ENCODE results near the gene RANBP17.
"Not testable (repeated sequence)": the region's sequence is repeated elsewhere in the genome, so short reads cannot be mapped to it uniquely, and the experiment has no call there.

RANBP17 gene

DNA sequence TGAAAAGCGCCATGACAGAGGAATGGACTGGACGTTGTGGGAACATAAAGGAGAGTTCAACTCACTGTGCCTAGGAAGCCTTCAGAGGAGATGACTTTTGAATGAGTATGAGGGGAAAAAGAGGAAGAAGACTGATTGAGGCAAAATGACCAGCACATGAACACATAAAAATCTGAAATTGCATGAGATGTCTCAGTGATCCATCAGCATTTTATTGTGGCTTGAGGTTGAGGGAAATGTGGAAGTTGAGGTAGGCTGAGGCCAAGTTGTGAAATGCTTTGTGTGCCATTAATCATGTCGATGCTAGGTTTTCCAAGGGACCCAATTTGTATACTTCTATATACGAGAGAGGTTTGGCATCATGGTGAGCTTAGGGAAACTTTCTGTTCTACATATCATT lies 306.4 kb downstream of the RANBP17 start:
- no peaks in the 10 kb centered on the region for H3K4me1 ChIP-seq (ENCODE audit: control insufficient read depth, insufficient read depth, low read length, unreplicated experiment)
- H3K4me3 ChIP-seq (ENCODE audit: low read depth, low read length) = no peak overlapping the region
- no peaks in the 10 kb centered on the region for H3K27me3 ChIP-seq (ENCODE audit: insufficient read depth, low read length)
- no peaks in the 10 kb centered on the region for H3K36me3 ChIP-seq (ENCODE audit: insufficient read depth, low read length)
- H2AFZ ChIP-seq (ENCODE audit: low read length, unreplicated experiment) = no peak overlapping the region
- H3K79me2 ChIP-seq (ENCODE audit: control insufficient read depth, insufficient read depth, low read length, unreplicated experiment) = no peaks in the 10 kb centered on the region
- H3K27ac ChIP-seq (ENCODE audit: low read depth, low read length) = no peak overlapping the region

DNA sequence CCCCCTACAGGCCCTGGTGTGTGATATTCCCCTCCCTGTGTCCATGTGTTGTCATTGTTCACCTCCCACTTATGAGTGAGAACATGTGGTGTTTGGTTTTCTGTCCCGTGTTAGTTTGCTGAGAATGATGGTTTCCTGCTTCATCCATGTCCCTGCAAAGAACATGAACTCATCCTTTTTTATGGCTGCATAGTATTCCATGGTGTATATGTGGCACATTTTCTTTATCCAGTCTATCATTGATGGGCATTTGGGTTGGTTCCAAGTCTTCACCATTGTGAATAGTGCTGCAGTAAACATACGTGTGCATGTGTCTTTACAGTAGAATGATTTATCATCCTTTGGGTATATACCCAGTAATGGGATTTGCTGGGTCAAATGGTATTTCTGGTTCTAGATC lies 313.1 kb downstream of the RANBP17 start:
- H3K79me2 ChIP-seq (ENCODE audit: control insufficient read depth, insufficient read depth, low read length, unreplicated experiment); H3K27ac ChIP-seq (ENCODE audit: low read depth, low read length); H3K27me3 ChIP-seq (ENCODE audit: insufficient read depth, low read length); H3K4me1 ChIP-seq (ENCODE audit: control insufficient read depth, insufficient read depth, low read length, unreplicated experiment); H3K4me3 ChIP-seq (ENCODE audit: low read depth, low read length); H2AFZ ChIP-seq (ENCODE audit: low read length, unreplicated experiment); H3K36me3 ChIP-seq (ENCODE audit: insufficient read depth, low read length): not testable (repeated sequence)

DNA sequence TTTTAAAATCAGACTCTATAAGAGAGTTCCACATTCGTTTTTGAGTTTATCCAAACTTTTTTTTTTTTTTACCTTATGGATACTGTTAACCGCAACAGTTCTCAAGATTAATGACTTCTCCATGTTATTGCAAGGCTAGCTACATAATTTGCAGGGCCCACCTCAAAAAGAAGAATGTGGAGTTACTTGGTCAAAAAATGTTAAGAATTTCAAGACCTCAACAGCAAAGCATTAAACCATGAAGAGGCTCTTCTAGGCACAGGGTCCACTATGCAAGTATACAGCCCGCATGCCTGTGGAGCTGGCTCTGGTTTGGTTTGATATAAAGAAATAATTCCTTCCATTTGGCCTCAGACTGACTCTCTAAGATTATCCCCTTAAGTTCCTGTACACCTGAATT lies 313.9 kb downstream of the RANBP17 start:
- Histone ChIP-seq H3K27ac (ENCODE audit: low read depth, low read length) (no peak overlapping the region), H3K4me3 (ENCODE audit: low read depth, low read length) (no peak overlapping the region), H3K27me3 (ENCODE audit: insufficient read depth, low read length) (no peaks in the 10 kb centered on the region), H3K79me2 (ENCODE audit: control insufficient read depth, insufficient read depth, low read length, unreplicated experiment) (no peaks in the 10 kb centered on the region), H3K4me1 (ENCODE audit: control insufficient read depth, insufficient read depth, low read length, unreplicated experiment) (no peaks in the 10 kb centered on the region), H2AFZ (ENCODE audit: low read length, unreplicated experiment) (no peak overlapping the region), H3K36me3 (ENCODE audit: insufficient read depth, low read length) (no peaks in the 10 kb centered on the region)

DNA sequence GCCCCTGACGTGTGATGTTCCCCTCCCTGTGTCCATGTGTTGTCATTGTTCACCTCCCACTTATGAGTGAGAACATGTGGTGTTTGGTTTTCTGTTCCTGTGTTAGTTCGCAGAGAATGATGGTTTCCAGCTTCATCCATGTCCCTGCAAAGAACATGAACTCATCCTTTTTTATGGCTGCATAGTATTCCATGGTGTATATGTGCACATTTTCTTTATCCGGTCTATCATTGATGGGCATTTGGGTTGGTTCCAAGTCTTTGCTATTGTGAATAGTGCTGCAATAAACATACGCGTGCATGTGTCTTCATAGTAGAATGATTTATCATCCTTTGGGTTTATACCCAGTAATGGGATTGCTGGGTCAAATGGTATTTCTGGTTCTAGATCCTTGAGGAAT lies 316.4 kb downstream of the RANBP17 start:
- not testable (repeated sequence) for H3K36me3 ChIP-seq (ENCODE audit: insufficient read depth, low read length); H3K27ac ChIP-seq (ENCODE audit: low read depth, low read length); H3K4me3 ChIP-seq (ENCODE audit: low read depth, low read length); H3K4me1 ChIP-seq (ENCODE audit: control insufficient read depth, insufficient read depth, low read length, unreplicated experiment); H3K79me2 ChIP-seq (ENCODE audit: control insufficient read depth, insufficient read depth, low read length, unreplicated experiment); H2AFZ ChIP-seq (ENCODE audit: low read length, unreplicated experiment); H3K27me3 ChIP-seq (ENCODE audit: insufficient read depth, low read length)

DNA sequence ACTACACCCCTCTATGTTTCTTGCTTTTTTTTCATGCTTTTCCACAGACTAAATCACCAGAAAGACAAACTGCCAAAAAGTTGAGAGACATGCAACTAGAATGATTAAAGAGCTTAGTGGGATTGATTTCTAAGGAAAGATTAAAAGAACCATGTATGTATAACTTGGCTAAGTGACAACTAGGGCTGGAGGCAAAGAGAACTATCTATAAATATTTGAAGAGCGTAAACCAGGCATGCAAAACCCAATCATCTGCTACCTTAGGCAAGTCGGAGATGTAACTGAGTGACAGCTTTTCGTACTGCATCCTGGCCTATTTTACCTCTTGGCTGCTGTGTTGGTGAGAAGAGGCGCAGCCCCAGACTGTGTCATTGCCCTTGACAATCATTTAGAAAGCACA lies 326.2 kb downstream of the RANBP17 start:
- Histone ChIP-seq H3K4me3 (ENCODE audit: low read depth, low read length) (no peak overlapping the region), H3K27me3 (ENCODE audit: insufficient read depth, low read length) (no peaks in the 10 kb centered on the region), H3K79me2 (ENCODE audit: control insufficient read depth, insufficient read depth, low read length, unreplicated experiment) (no peaks in the 10 kb centered on the region), H3K36me3 (ENCODE audit: insufficient read depth, low read length) (peaks cover 7% of the 10 kb centered on the region; the same call in 1 of the 2 replicates), H3K27ac (ENCODE audit: low read depth, low read length) (no peak overlapping the region), H2AFZ (ENCODE audit: low read length, unreplicated experiment) (no peak overlapping the region), H3K4me1 (ENCODE audit: control insufficient read depth, insufficient read depth, low read length, unreplicated experiment) (no peaks in the 10 kb centered on the region)

DNA sequence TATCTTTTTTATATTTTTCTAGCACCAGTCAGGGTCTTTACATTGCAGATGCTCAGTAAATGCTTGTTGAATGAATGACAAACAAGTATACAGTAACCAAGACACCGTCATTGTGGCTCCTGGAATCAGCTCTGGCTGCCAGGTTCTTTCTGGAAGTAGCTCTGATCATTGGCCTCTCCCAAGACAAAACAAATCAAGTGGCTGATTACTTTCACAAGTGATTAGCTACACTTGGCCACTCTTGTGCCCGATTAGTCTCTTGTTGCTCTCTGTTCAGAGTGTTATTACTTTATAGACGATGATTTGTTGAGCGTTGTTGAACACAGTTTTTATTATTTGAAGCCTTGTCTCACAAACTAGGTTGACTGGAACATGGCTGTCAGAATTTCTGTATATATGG lies 327.6 kb downstream of the RANBP17 start:
- Histone ChIP-seq H3K27me3 (ENCODE audit: insufficient read depth, low read length) (no peaks in the 10 kb centered on the region), H2AFZ (ENCODE audit: low read length, unreplicated experiment) (no peak overlapping the region), H3K4me1 (ENCODE audit: control insufficient read depth, insufficient read depth, low read length, unreplicated experiment) (no peaks in the 10 kb centered on the region), H3K27ac (ENCODE audit: low read depth, low read length) (no peak overlapping the region), H3K79me2 (ENCODE audit: control insufficient read depth, insufficient read depth, low read length, unreplicated experiment) (no peaks in the 10 kb centered on the region), H3K4me3 (ENCODE audit: low read depth, low read length) (no peak overlapping the region), H3K36me3 (ENCODE audit: insufficient read depth, low read length) (no peaks in the 10 kb centered on the region)

DNA sequence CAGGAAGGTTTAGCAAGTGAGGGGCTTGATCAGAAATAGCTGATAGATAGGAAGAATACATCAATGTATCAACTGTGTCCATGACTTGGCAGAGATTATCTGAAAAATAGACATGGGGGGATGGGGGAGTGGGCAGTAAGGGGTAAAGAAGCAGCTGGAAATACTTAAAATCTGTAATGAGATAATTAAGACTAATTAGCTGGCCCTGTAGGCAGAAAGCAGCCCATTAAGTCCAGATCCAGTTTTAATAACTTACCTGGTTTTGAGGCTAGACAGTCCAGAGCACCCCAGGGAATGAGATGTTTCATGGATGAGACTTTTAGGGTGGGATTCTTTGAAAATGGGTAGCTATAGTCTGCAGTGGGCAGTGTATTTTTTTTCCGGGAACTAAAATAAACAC lies 330.3 kb downstream of the RANBP17 start:
- no peak overlapping the region for H3K27ac ChIP-seq (ENCODE audit: low read depth, low read length)

DNA sequence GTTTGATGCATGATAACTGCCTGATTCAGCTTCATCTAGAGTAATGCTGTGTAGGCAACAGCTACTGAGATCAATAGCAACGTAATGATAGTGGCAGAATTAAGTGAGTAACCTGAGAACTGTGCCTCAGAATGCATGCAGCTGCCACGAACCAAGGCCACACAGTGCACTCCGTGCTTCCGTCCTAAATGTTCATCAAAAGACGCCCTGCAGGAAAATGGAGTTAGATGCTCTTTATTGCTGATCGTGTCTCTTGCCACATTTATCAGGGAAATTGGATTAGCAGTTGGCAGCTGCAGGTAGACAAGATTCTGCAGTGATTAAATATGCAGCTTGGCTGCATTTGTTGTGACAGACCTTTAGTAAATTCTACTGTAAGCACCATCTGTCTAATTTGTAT lies 339.5 kb downstream of the RANBP17 start:
- H3K36me3 ChIP-seq (ENCODE audit: insufficient read depth, low read length) = no peaks in the 10 kb centered on the region
- H3K4me3 ChIP-seq (ENCODE audit: low read depth, low read length) = no peak overlapping the region
- H2AFZ ChIP-seq (ENCODE audit: low read length, unreplicated experiment) = no peak overlapping the region
- no peaks in the 10 kb centered on the region for H3K4me1 ChIP-seq (ENCODE audit: control insufficient read depth, insufficient read depth, low read length, unreplicated experiment)
- H3K27me3 ChIP-seq (ENCODE audit: insufficient read depth, low read length) = no peaks in the 10 kb centered on the region
- H3K27ac ChIP-seq (ENCODE audit: low read depth, low read length) = no peak overlapping the region
- H3K79me2 ChIP-seq (ENCODE audit: control insufficient read depth, insufficient read depth, low read length, unreplicated experiment) = no peaks in the 10 kb centered on the region

More for the DNA sequence above, 330.3 kb downstream of the RANBP17 start:
- Histone ChIP-seq H3K27me3 (ENCODE audit: insufficient read depth, low read length) (no peaks in the 10 kb centered on the region), H3K4me3 (ENCODE audit: low read depth, low read length) (no peak overlapping the region), H2AFZ (ENCODE audit: low read length, unreplicated experiment) (no peak overlapping the region), H3K36me3 (ENCODE audit: insufficient read depth, low read length) (no peaks in the 10 kb centered on the region), H3K79me2 (ENCODE audit: control insufficient read depth, insufficient read depth, low read length, unreplicated experiment) (no peaks in the 10 kb centered on the region), H3K4me1 (ENCODE audit: control insufficient read depth, insufficient read depth, low read length, unreplicated experiment) (no peaks in the 10 kb centered on the region)

DNA sequence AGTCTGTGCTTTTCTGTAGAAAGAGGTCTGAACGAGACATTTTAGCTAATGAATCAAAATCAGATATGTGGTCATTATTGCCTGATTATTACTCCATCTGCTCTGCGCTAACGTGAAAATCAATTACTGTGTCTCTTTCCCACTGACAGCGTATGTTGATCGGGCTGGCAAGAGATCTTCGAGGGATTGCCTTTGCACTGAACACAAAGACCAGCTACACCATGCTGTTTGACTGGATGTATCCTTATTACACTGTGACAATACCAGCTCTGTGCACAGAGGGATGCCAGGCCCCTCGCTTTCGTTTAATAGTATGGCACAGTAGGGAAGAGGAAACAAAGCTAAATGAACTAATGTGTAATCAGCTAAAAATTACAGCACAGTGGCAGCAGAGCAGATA lies 343.6 kb downstream of the RANBP17 start:
- no peaks in the 10 kb centered on the region for H3K27me3 ChIP-seq (ENCODE audit: insufficient read depth, low read length)
- H2AFZ ChIP-seq (ENCODE audit: low read length, unreplicated experiment) = no peak overlapping the region
- H3K4me1 ChIP-seq (ENCODE audit: control insufficient read depth, insufficient read depth, low read length, unreplicated experiment) = no peaks in the 10 kb centered on the region
- no peak overlapping the region for H3K4me3 ChIP-seq (ENCODE audit: low read depth, low read length)
- no peaks in the 10 kb centered on the region for H3K36me3 ChIP-seq (ENCODE audit: insufficient read depth, low read length)
- H3K79me2 ChIP-seq (ENCODE audit: control insufficient read depth, insufficient read depth, low read length, unreplicated experiment) = no peaks in the 10 kb centered on the region
- H3K27ac ChIP-seq (ENCODE audit: low read depth, low read length) = no peak overlapping the region

DNA sequence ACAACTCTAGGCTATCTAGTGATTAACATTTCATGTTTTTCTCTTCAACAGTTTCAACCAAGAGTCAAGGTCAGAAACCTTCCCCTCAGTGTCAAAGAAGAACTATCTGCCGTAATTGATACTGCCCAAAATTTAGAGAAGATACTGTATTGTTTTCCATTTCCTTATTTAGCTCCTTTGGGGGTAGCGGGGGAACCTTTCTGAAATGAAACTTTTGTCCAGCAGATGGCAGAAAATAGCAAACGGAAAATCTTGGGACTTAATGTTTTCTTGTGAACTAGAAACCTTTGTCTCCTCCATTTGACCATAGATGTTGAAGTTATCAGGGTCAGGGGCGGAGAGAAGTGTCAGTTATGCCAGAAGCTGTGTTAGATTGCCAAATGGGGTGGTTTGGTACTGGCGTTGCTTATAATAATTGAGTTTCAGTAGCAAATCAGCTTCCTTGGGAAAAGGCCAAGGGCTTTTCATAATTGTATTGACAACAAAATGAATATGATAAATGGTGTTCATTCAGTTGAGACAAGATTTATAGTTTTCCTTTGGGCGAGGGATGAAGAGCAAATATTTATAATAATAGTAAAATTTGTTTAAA lies 345.5 kb downstream of the RANBP17 start:
- no peak overlapping the region for H3K4me3 ChIP-seq (ENCODE audit: low read depth, low read length)
- H2AFZ ChIP-seq (ENCODE audit: low read length, unreplicated experiment) = no peak overlapping the region
- no peaks in the 10 kb centered on the region for H3K79me2 ChIP-seq (ENCODE audit: control insufficient read depth, insufficient read depth, low read length, unreplicated experiment)
- H3K27me3 ChIP-seq (ENCODE audit: insufficient read depth, low read length) = no peaks in the 10 kb centered on the region
- no peaks in the 10 kb centered on the region for H3K4me1 ChIP-seq (ENCODE audit: control insufficient read depth, insufficient read depth, low read length, unreplicated experiment)
- no peak overlapping the region for H3K27ac ChIP-seq (ENCODE audit: low read depth, low read length)
- H3K36me3 ChIP-seq (ENCODE audit: insufficient read depth, low read length) = no peaks in the 10 kb centered on the region

DNA sequence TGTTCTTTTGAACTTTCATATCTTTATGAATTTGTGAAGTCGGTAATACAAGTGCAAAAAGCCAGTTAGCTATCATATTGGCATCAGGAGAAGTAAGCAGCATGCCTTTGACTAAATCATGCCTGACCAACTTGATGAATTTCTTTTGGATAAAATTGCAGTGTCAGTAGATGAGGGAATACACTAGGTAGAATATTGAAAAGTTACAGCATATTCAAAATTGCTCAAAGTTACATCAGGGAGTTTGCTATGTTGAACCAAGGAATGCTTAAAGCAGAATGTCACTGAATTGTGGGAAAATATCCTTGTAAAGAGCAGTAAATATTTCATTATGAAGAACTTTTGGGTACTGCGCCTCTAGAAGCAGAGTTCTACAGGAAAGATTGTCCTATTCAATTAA lies 360.1 kb downstream of the RANBP17 start:
- H3K27me3 ChIP-seq (ENCODE audit: insufficient read depth, low read length) = no peaks in the 10 kb centered on the region
- no peak overlapping the region for H2AFZ ChIP-seq (ENCODE audit: low read length, unreplicated experiment)
- no peak overlapping the region for H3K4me3 ChIP-seq (ENCODE audit: low read depth, low read length)
- no peaks in the 10 kb centered on the region for H3K79me2 ChIP-seq (ENCODE audit: control insufficient read depth, insufficient read depth, low read length, unreplicated experiment)
- H3K36me3 ChIP-seq (ENCODE audit: insufficient read depth, low read length) = no peaks in the 10 kb centered on the region
- H3K4me1 ChIP-seq (ENCODE audit: control insufficient read depth, insufficient read depth, low read length, unreplicated experiment) = no peaks in the 10 kb centered on the region
- no peak overlapping the region for H3K27ac ChIP-seq (ENCODE audit: low read depth, low read length)

Measured in ACC112 (cell line).